Measurements from ENCODE around the gene RPL31.

GRCh38 chr2:100953406-100954043 lies 48.6 kb upstream of the RPL31 start:
- TF ChIP-seq, protein P1, sequence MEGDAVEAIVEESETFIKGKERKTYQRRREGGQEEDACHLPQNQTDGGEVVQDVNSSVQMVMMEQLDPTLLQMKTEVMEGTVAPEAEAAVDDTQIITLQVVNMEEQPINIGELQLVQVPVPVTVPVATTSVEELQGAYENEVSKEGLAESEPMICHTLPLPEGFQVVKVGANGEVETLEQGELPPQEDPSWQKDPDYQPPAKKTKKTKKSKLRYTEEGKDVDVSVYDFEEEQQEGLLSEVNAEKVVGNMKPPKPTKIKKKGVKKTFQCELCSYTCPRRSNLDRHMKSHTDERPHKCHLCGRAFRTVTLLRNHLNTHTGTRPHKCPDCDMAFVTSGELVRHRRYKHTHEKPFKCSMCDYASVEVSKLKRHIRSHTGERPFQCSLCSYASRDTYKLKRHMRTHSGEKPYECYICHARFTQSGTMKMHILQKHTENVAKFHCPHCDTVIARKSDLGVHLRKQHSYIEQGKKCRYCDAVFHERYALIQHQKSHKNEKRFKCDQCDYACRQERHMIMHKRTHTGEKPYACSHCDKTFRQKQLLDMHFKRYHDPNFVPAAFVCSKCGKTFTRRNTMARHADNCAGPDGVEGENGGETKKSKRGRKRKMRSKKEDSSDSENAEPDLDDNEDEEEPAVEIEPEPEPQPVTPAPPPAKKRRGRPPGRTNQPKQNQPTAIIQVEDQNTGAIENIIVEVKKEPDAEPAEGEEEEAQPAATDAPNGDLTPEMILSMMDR (IDR thresholded peaks at IDR 0.05), result no peak
- TF ChIP-seq POLR2A (IDR thresholded peaks at IDR 0.05), result no peak

All from transverse colon (tissue), 3 donors.